Thoracic aorta (tissue), 2 donors: Measurements from ENCODE around the gene ARSB. TPM values are rescaled to one million over a fixed set of nuclear protein-coding genes. Genes with fewer than 3 reads are reported as not detected.

Source experiments
- ATAC-seq: fragments of 150-250 bp; one replicate; pipeline ENCODE4 v1.8.0; 2017; ENCODE audit warnings: low read depth; ENCODE audit not compliant: insufficient number of reproducible peaks, low FRiP score
- DNase-seq: peaks from one replicate; pipeline ENCODE4 v3.0.0-alpha.2; 2020; ENCODE audit warnings: low spot score
- H3K27ac ChIP-seq, 2 donors: fragments of 200-600 bp; sonication (generic); 1 replicate in 1 of 2; 2 replicates in 1 of 2; pipeline ENCODE4 v1.5.1; 2016; ENCODE audit warnings: mild to moderate bottlenecking in 2 of 2, moderate library complexity in 2 of 2
- H3K27me3 ChIP-seq: fragments of 200-600 bp; sonication (generic); replicated peaks from 2 replicates; pipeline ENCODE4 v1.6.0; 2016; ENCODE audit warnings: mild to moderate bottlenecking; ENCODE audit not compliant: insufficient read depth
- H3K36me3 ChIP-seq: fragments of 200-600 bp; sonication (generic); one replicate; pipeline ENCODE4 v1.5.1; 2016
- H3K4me1 ChIP-seq, 2 donors: fragments of 200-600 bp; sonication (generic); 1 replicate in 1 of 2; 2 replicates in 1 of 2; pipeline versions ENCODE4 v1.5.1 to v1.6.0; 2016; ENCODE audit warnings: low read depth in 2 of 2, mild to moderate bottlenecking in 1 of 2; ENCODE audit not compliant: control insufficient read depth in 1 of 2
- H3K4me3 ChIP-seq: fragments of 200-600 bp; sonication (generic); 2 replicates; pipeline ENCODE4 v1.5.1; 2016; ENCODE audit warnings: mild to moderate bottlenecking
- H3K9me3 ChIP-seq: fragments of 200-600 bp; sonication (generic); 2 replicates; pipeline ENCODE4 v1.5.1; 2016
- total RNA-seq, 2 donors: library from RNA; depleted of rRNA; stranded (reverse); fragments of >200 nt; gene quantifications; one replicate each; pipeline versions ENCODE4 v1.1.0 to v1.2.3, GENCODE V29; 2016
- TF ChIP-seq, protein P1 (sequence below): fragments of 200-600 bp; sonication (generic); IDR thresholded peaks from one replicate; pipeline ENCODE4 v1.5.1; 2019; ENCODE audit warnings: antibody characterized with exemption

ARSB gene
- total RNA-seq, 2 donors from 2014 or later, result 26.1 to 36.0 TPM

DNA sequence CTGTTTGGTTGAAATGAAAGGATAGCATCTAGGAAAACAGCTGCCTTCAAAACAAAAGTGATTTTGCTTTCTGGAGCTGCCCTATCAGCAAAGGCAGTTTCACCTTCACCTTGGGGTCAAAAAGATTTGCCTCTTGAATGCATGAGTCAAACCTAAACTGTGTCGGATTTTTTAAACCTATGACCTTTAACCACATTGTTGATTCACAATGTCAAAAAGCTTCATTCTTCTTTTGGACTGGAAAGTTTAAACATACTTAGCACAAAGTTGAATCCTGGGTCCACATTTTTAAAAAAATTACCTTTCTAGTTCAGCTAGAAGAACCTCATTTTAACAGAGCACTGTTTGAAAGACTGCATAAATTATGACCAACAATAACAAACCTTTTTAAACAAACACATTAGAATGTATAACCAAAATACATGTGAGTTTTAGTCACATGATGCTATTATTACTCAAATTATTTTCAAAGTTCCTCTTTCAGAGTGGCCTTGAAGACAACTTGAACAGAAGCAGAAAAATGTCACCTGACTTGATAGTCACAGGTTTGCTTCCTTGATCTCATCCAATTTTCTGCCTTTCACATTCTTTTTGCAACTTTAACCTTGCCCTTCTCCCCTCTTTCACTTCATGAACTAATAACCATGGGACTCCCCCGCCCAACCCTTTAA lies 226.8 kb downstream of the ARSB start:
- ATAC-seq, result no peak
- Histone ChIP-seq H3K4me3 (no peak overlapping the region), H3K4me1 (no peaks in the 10 kb centered on the region), H3K36me3 (no peaks in the 10 kb centered on the region), H3K27me3 (no peaks in the 10 kb centered on the region), H3K9me3 (no peaks in the 10 kb centered on the region), H3K27ac (no peak overlapping the region)
- TF ChIP-seq, protein P1, sequence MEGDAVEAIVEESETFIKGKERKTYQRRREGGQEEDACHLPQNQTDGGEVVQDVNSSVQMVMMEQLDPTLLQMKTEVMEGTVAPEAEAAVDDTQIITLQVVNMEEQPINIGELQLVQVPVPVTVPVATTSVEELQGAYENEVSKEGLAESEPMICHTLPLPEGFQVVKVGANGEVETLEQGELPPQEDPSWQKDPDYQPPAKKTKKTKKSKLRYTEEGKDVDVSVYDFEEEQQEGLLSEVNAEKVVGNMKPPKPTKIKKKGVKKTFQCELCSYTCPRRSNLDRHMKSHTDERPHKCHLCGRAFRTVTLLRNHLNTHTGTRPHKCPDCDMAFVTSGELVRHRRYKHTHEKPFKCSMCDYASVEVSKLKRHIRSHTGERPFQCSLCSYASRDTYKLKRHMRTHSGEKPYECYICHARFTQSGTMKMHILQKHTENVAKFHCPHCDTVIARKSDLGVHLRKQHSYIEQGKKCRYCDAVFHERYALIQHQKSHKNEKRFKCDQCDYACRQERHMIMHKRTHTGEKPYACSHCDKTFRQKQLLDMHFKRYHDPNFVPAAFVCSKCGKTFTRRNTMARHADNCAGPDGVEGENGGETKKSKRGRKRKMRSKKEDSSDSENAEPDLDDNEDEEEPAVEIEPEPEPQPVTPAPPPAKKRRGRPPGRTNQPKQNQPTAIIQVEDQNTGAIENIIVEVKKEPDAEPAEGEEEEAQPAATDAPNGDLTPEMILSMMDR, result no peak
- no peak for DNase-seq

DNA sequence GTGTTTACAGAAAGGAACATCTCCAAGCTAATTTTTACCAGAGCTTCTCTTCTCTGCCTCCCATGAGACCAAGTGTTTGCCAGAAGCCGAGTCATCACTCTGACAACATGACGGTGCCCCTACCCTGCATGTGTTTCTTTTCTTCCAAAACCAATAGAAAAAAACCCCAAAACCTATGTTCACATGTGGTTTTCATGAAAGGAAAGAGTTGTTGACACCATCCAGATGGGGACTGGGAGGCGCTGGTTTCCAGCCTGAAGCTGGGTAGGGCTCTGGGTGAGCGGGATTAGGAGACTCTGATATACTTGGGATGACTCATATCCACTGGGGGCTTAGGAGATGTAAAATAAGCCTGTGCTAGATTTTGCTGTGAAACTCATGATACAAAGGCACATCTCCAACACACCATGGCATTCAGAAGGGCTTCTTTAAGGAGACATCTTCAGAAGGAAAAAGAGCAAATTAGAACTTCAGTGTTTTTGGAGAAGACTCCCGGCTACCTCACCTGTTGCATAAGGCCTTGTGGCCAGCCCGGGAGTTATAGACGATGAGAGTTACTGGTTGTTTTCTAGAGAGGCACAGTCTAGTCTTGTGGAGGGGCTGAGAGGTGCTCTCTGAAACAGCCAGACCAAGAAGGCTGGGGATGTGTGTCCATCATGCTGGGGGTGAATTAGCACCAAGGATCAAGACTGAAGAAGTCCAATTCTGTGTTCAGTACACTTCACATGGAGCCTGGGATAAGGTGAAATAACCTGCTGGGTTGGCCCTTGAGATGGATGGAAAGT lies 227.6 kb downstream of the ARSB start:
- DNase-seq (no peak), ATAC-seq (no peak)
- no peaks in the 10 kb centered on the region for H3K4me1 ChIP-seq
- no peaks in the 10 kb centered on the region for H3K9me3 ChIP-seq
- H3K27ac ChIP-seq, result no peak overlapping the region
- H3K27me3 ChIP-seq, result no peaks in the 10 kb centered on the region
- H3K36me3 ChIP-seq, result no peaks in the 10 kb centered on the region
- no peak overlapping the region for H3K4me3 ChIP-seq
- TF ChIP-seq, protein P1, result no peak

DNA sequence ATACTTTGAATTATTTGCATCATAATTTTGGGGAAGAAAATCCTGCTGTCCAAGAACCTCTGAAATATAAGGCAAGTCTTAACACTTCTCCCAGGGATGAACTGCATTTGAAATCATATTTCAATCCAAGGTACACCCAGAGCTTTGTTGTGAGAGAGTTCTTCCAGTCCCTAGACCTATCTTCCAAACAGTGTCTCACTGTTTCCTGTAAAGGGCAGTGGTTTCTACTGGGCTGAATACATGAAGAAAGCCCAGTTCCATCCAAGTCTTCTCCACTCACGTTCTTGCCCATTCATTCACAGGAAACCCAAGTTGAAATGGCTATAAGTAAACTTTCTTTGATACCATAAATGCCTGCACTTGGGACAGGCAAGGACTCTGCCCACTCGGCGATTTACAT lies 228.3 kb downstream of the ARSB start:
- no peak for ATAC-seq
- TF ChIP-seq, protein P1, result no peak

DNA sequence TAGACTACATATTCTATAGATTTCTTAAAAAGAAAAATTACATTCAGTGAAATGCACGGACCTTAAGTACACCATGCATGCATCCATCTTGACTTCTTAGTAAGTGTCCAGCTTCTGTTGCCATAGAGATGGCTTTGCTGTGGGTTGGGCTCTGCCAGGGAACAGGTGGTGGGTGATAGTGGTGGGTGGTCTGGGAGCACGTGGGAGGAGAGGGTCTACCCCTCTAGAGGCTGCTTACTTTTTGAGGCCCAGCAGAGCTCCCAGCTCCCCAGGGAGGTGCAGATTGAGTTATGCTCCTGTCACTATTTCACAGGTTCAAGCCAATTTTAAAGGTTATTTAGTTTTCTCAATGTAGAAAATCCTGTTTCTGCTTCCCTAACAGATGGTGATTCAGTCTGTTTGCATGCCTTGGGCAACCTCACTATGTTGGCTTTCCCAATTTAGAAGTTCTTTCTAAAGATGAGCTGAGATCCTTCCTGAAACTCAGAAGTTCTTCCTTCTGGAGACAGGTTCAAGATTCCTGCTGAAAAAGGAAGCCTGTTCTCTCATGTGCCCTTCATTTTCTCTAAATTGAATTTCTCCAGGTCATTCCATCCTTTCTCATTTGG lies 229.2 kb downstream of the ARSB start:
- DNase-seq, result no peak
- ATAC-seq, result no peak
- Histone ChIP-seq H3K27ac (no peak overlapping the region), H3K4me1 (no peaks in the 10 kb centered on the region), H3K36me3 (no peaks in the 10 kb centered on the region), H3K4me3 (no peak overlapping the region), H3K27me3 (no peaks in the 10 kb centered on the region), H3K9me3 (no peaks in the 10 kb centered on the region)
- TF ChIP-seq, protein P1, result no peak

More for the DNA sequence above, 228.3 kb downstream of the ARSB start:
- Histone ChIP-seq H3K4me3 (no peak overlapping the region), H3K9me3 (no peaks in the 10 kb centered on the region), H3K36me3 (no peaks in the 10 kb centered on the region), H3K27me3 (no peaks in the 10 kb centered on the region), H3K4me1 (no peaks in the 10 kb centered on the region), H3K27ac (no peak overlapping the region)
- no peak for DNase-seq

DNA sequence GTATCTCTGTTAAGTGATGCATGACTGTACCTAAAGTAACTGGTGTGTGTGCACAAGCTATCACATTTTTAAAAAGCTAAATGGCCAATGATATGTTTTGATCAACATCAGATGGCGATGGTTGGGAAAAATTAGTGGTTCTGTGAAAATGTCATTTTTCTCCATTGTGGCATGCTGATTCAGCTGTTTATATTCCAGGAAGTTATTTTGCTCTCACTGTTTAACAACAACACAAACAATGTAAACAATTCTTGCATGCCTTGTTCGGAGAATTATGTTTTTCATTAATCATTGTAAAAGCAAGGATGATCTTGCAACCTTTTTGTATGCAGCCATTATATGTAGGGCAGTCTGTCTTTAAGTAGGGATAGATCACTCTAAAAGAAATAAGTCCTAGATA lies 230.5 kb downstream of the ARSB start:
- Histone ChIP-seq H3K4me3 (no peak overlapping the region), H3K27me3 (no peaks in the 10 kb centered on the region), H3K9me3 (no peaks in the 10 kb centered on the region), H3K36me3 (no peaks in the 10 kb centered on the region), H3K27ac (no peak overlapping the region), H3K4me1 (no peaks in the 10 kb centered on the region)
- TF ChIP-seq, protein P1, result no peak
- no peak for DNase-seq
- no peak for ATAC-seq
